Activated T-helper 1 cell treated with anti-CD3 and anti-CD28 coated beads, Interleukin-12 subunit alpha, Interleukin-12 subunit beta, Interleukin-2, Interleukin-4 antibody, amounts not matched to agents 30 ng/mL and 10 ng/mL and 1 ng/mL, durations not matched to agents 14 hours and 24 hours and 36 hours (primary cell): ENCODE data around the gene APC2. TPM values are rescaled to one million over a fixed set of nuclear protein-coding genes. Genes with fewer than 3 reads are reported as not detected.
A peak's percentile ranks its signal among the peaks of the same experiment; 100 is the strongest.

Experiments
- DNase-seq: peaks from one replicate; pipeline ENCODE4 v3.0.0; 2021; ENCODE audit warnings: low spot score
- H3K27ac Mint-ChIP-seq: one replicate; pipeline ENCODE4 v1.8.0; 2021; ENCODE audit warnings: mild to moderate bottlenecking, mixed read lengths
- H3K27me3 Mint-ChIP-seq: one replicate; pipeline ENCODE4 v1.8.0; 2022; ENCODE audit warnings: mild to moderate bottlenecking, moderate library complexity, mixed read lengths; ENCODE audit not compliant: insufficient read depth
- H3K36me3 Mint-ChIP-seq: one replicate; pipeline ENCODE4 v1.8.0; 2021; ENCODE audit warnings: low read depth, mixed read lengths
- H3K4me1 Mint-ChIP-seq: one replicate; pipeline ENCODE4 v1.8.0; 2021; ENCODE audit warnings: low read depth, mixed read lengths
- H3K4me3 Mint-ChIP-seq: one replicate; pipeline ENCODE4 v1.8.0; 2021; ENCODE audit warnings: mild to moderate bottlenecking, moderate library complexity, mixed read lengths
- H3K9me3 Mint-ChIP-seq: one replicate; pipeline ENCODE4 v1.8.0; 2021; ENCODE audit warnings: mixed read lengths
- intact Hi-C: fragments of 100-400 bp; cut with micrococcal nuclease; formaldehyde crosslinking; loops from one replicate; pipeline ENCODE4 v1.15.1; 2024
- total RNA-seq: library from RNA; stranded (reverse); gene quantifications from 2 replicates; pipeline ENCODE4 v1.2.3, GENCODE V29; 2022

APC2 gene
- total RNA-seq, 1 donor from 2014 or later, result 0.16 TPM

DNA sequence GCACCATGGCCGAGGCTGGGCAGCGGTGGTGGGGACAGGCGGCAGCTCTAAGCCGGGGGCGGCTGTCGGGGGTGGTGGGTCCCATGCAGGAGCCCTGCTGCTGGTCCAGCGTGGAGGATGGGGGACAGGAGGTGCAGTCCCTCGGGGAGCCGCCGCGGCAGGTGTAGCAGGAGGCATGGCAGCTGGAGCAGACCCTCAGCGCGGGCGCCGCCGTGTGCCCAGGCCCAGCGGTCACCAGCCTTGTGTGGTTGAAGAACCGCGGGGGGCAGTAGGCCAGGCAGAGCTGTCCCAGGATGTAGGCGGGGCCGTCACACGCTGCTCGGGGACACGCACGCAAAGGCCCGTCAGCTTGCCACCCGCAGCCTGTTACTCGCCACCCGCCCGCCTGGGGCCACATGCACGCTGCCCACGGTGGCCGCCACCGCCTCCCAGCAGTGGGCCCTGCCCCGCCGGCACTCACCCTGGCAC is 32.0 kb downstream of the APC2 start:
- H3K36me3 Mint-ChIP-seq, result peaks cover 4% of the 10 kb centered on the region
- no peak overlapping the region for H3K27ac Mint-ChIP-seq

DNA sequence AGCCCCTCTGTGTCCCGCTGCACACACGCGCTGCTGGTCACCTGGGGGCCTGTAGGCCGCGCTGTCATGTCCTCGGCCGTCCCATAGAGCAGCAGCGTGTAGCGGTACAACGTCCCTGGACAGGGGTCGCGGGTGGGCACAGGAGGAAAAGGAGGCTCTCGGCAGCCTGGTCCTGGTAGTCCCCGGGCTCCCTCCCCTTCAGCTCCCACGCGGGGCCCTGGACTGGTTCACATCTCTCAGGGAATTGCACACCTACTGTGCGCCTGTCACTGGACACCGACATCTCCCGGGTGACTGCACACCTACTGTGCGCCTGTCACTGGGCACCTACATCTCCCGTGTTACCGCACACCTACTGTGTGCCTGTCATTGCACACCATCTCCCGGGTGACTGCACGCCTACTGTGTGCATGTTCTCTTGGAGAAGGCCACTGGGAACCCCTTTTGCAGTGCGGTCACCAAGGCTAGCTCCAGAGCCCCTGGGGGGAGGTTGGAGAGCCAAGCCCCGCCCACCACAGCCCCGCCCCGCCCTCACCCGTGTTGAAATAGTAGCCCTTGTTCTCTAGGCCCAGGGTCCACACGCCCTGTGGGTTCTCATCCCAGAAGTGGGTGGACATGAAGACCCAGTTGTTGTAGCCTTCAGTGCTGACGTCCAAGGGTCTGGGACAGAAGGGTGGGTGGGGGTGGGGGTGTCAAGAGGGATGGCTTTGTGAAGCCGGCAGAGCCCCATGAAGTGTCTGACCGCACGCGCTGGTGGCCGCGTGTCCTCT is 32.6 kb downstream of the APC2 start:
- intact Hi-C loops, result no loop called here
- Mint-ChIP-seq H3K4me1 (peaks cover 7% of the 10 kb centered on the region), H3K4me3 (no peak overlapping the region), H3K27me3 (no peaks in the 10 kb centered on the region), H3K9me3 (no peaks in the 10 kb centered on the region), H3K27ac (no peak overlapping the region), H3K36me3 (peaks cover 4% of the 10 kb centered on the region)
- no peak for DNase-seq

More for the DNA sequence above, 32.0 kb downstream of the APC2 start:
- Mint-ChIP-seq H3K4me3 (no peak overlapping the region), H3K9me3 (no peaks in the 10 kb centered on the region), H3K4me1 (peaks cover 12% of the 10 kb centered on the region), H3K27me3 (no peaks in the 10 kb centered on the region)
- DNase-seq, result no peak
- intact Hi-C loops, result no loop called here

DNA sequence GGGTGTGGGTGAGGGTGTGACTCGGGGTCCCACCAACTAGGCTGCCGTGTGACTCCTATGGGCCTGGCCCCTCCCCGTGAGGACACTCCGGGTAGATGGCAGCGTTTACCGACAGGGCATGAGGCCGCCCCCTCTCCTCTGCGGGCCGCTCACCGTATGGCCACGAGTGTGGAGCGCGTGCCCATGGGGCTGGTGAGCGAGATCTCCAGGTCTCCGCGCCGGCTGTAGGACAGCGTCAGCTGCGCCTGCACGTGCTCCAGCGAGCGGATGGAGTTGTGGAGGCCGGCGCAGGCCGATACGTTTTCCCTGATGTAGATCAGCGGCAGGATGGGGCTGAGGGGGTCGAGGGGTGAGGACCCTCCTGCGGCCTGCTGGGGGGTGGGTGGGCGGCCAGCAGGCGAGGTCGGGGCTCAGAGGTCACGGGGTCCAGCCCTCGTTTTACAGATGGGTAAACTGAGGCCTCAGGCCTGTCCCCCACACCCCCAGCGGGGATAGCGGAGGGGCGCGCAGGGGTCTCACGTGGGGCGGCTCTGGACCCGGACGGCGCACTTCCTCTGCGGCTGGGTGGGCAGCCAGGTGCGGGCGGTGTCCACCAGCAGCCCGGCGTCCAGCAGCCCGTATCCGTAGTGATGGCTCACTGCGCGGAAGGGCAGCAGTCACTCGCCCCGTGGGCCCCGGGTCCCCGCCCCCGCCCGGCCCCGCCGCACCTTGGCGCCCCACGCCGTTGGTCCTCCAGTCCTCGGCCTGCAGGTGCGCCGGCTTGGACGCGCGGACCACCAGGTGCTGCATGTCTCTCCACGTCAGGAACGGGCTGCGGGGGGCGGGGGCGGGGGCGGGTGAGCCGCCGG is 33.4 kb downstream of the APC2 start:
- Mint-ChIP-seq H3K9me3 (no peaks in the 10 kb centered on the region), H3K4me1 (peaks cover 6% of the 10 kb centered on the region), H3K36me3 (peaks cover 4% of the 10 kb centered on the region), H3K4me3 (no peak overlapping the region), H3K27ac (no peak overlapping the region), H3K27me3 (no peaks in the 10 kb centered on the region)
- intact Hi-C loops, result no loop called here
- DNase-seq, result no peak

DNA sequence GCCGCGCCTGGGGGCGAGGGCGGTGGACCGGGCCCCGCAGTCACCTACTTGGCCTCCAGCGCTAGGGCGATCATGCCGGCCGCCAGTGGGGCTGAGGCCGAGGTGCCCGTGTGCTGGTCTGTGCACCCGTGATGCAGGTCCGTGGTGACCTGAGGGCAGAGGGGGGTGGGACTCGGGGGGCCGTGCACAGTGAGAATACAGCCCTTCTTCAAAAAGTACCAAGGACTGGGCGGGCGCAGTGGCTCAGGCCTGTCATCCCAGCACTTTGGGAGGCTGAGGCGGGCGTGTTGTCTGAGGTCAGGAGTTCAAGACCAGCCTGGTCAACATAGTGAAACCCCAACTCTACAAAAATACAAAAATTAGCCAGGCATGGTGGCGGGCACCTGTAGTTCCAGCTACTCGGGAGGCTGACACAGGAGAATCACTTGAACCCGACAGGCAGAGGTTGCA is 34.1 kb downstream of the APC2 start:
- H3K27me3 Mint-ChIP-seq, result no peaks in the 10 kb centered on the region
- intact Hi-C loops, result no loop called here
- DNase-seq, result no peak
- peaks cover 3% of the 10 kb centered on the region for H3K36me3 Mint-ChIP-seq
- H3K9me3 Mint-ChIP-seq, result no peaks in the 10 kb centered on the region
- no peak overlapping the region for H3K27ac Mint-ChIP-seq
- peaks cover 4% of the 10 kb centered on the region for H3K4me1 Mint-ChIP-seq
- no peak overlapping the region for H3K4me3 Mint-ChIP-seq

- DNase-seq, result no peak
- Mint-ChIP-seq H3K36me3 (no peaks in the 10 kb centered on the region), H3K4me1 (peaks cover 9% of the 10 kb centered on the region), H3K4me3 (no peak overlapping the region), H3K9me3 (no peaks in the 10 kb centered on the region), H3K27me3 (peaks cover 3% of the 10 kb centered on the region), H3K27ac (no peak overlapping the region)
- intact Hi-C loops, result no loop called here
Measured at GRCh38 chr19:1486720-1487575, 37.0 kb downstream of the APC2 start.

- no peak overlapping the region for H3K4me3 Mint-ChIP-seq
- DNase-seq, result no peak
- peaks cover 11% of the 10 kb centered on the region for H3K4me1 Mint-ChIP-seq
- no peaks in the 10 kb centered on the region for H3K36me3 Mint-ChIP-seq
- peaks cover 3% of the 10 kb centered on the region for H3K27me3 Mint-ChIP-seq
- intact Hi-C loops, result no loop called here
- H3K9me3 Mint-ChIP-seq, result no peaks in the 10 kb centered on the region
- no peak overlapping the region for H3K27ac Mint-ChIP-seq
Measured at GRCh38 chr19:1487576-1488281, 37.8 kb downstream of the APC2 start.

DNA sequence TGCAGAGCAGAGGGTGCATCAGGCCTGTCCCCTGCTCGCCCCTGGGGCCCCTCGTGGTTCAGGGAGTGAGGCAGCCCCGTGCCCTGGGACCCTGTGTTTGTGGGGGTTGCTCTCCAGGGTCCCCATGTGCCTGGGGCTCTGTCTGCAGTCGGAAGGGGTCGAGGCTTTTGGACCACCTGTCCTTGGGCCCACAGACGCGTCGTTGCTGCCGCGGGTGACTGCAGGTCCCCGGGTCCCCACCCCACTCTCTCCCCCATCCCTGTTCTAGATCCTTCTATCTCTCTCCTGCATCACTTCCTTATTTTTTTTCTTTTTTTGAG is 38.3 kb downstream of the APC2 start:
- Mint-ChIP-seq H3K4me3 (no peak overlapping the region), H3K4me1 (peaks cover 11% of the 10 kb centered on the region), H3K36me3 (no peaks in the 10 kb centered on the region), H3K27me3 (peaks cover 3% of the 10 kb centered on the region), H3K9me3 (no peaks in the 10 kb centered on the region), H3K27ac (no peak overlapping the region)
- intact Hi-C loops, result no loop called here
- no peak for DNase-seq

GRCh38 chr19:1489463-1490310 is 39.8 kb downstream of the APC2 start:
- no peak for DNase-seq
- no peaks in the 10 kb centered on the region for H3K36me3 Mint-ChIP-seq
- no peak overlapping the region for H3K27ac Mint-ChIP-seq
- peaks cover 11% of the 10 kb centered on the region for H3K4me1 Mint-ChIP-seq
- peak overlapping the region; percentile 62 for H3K4me3 Mint-ChIP-seq
- intact Hi-C loops, result loop anchor here (1.0 to 5.0 kb wide), 12 partner anchors 10 to 607 kb away; partner anchors contain the start of genes ADAMTSL5, ATP8B3, C19orf25 and CIRBP
- H3K27me3 Mint-ChIP-seq, result peaks cover 6% of the 10 kb centered on the region
- H3K9me3 Mint-ChIP-seq, result no peaks in the 10 kb centered on the region

DNA sequence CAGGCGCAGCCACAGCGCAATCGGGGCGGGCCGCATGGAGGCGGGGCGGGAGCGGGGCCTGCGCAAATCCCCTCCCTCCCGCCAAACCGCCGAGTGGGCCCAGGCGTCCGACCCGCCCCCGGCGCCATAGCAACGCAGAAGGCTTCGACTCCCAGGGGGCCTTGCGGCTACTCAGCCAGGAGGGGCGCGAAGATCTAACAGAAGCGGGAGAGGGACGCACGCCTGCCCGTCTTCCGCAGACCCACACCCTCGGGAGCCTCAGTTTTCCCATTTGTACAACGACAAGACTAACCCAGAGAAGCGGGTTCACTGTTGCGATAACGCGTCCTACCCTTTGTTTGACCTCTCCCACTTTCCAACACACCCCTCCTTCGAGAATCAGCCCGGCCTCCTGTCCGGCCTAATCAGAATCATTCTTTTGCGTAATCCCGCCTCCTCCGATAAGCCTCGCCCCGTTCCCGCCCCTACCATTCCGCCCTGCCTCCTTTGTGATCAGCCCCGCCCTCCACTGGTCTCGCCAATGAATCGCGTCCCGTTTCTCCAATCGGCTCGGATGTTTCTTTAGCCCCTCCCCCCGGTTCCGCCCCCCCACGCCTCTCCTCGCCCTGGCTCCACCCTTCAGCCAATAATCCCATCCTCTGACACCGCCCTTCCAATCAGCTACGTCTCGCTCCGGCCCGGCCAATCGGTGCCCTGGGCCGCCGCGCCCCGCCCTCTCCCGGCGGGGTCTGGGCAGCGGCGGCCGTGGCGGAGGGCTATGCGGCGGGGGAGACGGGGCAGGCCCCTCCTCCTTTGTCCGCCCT is 40.6 kb downstream of the APC2 start, which contains the start of gene PCSK4:
Gene PCSK4, minus strand, starts transcription at position 40 of the 803 bp plus-strand sequence. Its CDS starts 4 bp downstream, at position 36.
- intact Hi-C loops, result loop anchor here (1.0 to 5.0 kb wide), 12 partner anchors 11 to 606 kb away; partner anchors contain the start of genes ADAMTSL5, ATP8B3, C19orf25 and CIRBP

DNA sequence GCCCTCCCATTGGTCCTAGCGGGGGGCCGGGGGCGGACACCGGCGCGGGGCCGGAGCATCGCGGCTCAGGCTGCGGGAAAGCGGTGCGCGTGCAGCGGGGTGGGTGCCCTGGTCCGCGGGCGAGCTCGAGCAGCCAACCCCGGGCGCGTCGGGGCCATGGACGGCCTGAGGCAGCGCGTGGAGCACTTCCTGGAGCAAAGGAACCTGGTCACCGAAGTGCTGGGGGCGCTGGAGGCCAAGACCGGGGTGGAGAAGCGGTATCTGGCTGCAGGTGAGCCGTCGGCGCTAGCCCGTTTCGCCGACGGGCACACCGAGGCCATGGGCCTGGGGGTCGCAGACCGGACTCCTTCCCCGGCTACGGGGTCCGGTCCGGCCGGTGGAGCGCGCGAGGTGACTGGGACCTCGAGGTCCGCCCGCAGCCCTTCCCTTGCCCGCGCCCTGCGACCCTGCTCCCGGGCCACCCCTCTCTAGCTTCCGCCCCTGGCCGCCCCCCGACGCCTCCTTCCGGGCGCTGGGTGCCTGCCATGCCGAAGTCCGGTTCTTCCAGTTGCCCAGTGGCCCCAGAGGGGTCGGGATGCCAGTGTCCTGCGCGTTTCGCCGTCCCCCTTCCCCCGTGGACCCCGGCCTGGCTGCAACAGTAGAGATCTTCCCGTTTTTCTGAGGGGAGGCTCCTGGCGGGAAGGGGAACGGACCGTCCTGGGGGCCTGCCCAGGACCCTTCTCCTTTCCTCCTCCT is 41.4 kb downstream of the APC2 start, which contains the start of gene REEP6:
Gene REEP6, plus strand, starts transcription at position 68 of the 735 bp plus-strand sequence. Its CDS starts 89 bp downstream, at position 157.
- Mint-ChIP-seq H3K9me3 (no peaks in the 10 kb centered on the region), H3K27me3 (peaks cover 6% of the 10 kb centered on the region), H3K4me1 (peaks cover 11% of the 10 kb centered on the region), H3K27ac (peak within 1 kb of the TSS; percentile 74), H3K4me3 (peak within 1 kb of the TSS; percentile 82), H3K36me3 (no peaks in the 10 kb centered on the region)
- no peak for DNase-seq
- intact Hi-C loops, result loop anchor here (2.0 to 5.0 kb wide), 5 partner anchors 20 to 371 kb away; partner anchors contain the start of genes DAZAP1, KLF16, MBD3 and TCF3

More for the DNA sequence above, 40.6 kb downstream of the APC2 start, which contains the start of gene PCSK4:
- peaks cover 11% of the 10 kb centered on the region for H3K4me1 Mint-ChIP-seq
- H3K9me3 Mint-ChIP-seq, result no peaks in the 10 kb centered on the region
- H3K27ac Mint-ChIP-seq, result peak within 1 kb of the TSS; percentile 74
- H3K27me3 Mint-ChIP-seq, result peaks cover 6% of the 10 kb centered on the region
- DNase-seq, result peak; percentile 93
- peak within 1 kb of the TSS; percentile 82 for H3K4me3 Mint-ChIP-seq
- no peaks in the 10 kb centered on the region for H3K36me3 Mint-ChIP-seq
